ENCODE results near the gene IQCK. TPM values are rescaled to one million over a fixed set of nuclear protein-coding genes. Genes with fewer than 3 reads are reported as not detected.

The IQCK gene
- total RNA-seq, 1 experiment from 2014 or later: 11.6 TPM

DNA sequence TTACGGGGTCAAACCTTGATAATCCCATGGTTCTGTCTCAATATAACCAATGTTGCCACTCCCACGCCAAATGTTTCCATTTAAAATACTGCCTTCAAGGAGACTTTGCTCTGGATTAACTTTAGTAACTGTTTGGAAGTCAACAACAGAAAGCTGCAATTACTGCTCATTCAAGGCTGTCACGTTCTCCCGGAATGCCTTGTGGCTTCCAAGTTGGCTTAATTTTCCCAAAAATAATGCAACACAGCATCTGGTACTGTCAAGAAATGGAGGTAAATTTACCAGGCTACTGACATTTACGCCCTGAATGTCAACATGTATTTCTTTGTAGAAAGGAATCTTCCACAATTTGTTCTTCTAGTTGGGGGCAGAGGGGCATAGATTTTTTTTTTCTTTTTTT, 128.4 kb downstream of the IQCK start:
- no peak overlapping the region for H3K4me3 ChIP-seq
- H3K36me3 ChIP-seq: no peaks in the 10 kb centered on the region
- no peaks in the 10 kb centered on the region for H3K27me3 ChIP-seq
- no peaks in the 10 kb centered on the region for H3K9me3 ChIP-seq
- DNase-seq: no peak

- no peaks in the 10 kb centered on the region for H3K36me3 ChIP-seq
- H3K4me3 ChIP-seq: no peak overlapping the region
- no peaks in the 10 kb centered on the region for H3K9me3 ChIP-seq
- no peaks in the 10 kb centered on the region for H3K27me3 ChIP-seq
- DNase-seq: no peak
Measured at GRCh38 chr16:19848756-19849155, 130.7 kb downstream of the IQCK start.

- DNase-seq: no peak
- H3K36me3 ChIP-seq: no peaks in the 10 kb centered on the region
- no peaks in the 10 kb centered on the region for H3K9me3 ChIP-seq
- no peaks in the 10 kb centered on the region for H3K27me3 ChIP-seq
- no peak overlapping the region for H3K4me3 ChIP-seq
Measured at GRCh38 chr16:19850131-19850817, 132.2 kb downstream of the IQCK start.

DNA sequence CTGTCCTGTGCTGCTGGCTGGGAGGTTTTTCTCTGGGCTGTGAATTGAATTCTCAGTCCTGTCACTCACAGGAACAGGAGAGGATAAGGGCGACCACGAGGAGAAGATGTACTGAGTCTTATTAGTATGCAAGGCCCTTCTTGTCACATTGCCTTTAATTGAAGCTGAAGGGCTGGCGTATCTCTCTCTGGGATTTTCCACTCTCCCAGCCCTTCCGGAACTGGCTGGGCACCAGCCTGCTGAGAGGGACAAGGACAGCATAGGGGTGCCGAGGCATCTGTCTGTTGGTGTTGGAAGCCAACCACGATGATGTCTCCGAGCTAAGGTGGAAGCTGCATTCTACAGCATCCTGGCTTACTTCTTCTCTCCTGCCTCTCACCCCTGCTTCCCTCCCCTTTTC, 133.4 kb downstream of the IQCK start:
- H3K9me3 ChIP-seq: no peaks in the 10 kb centered on the region
- no peaks in the 10 kb centered on the region for H3K36me3 ChIP-seq
- H3K27me3 ChIP-seq: no peaks in the 10 kb centered on the region
- H3K4me3 ChIP-seq: no peak overlapping the region
- no peak for DNase-seq

GRCh38 chr16:19853132-19853741, 135.2 kb downstream of the IQCK start:
- DNase-seq: no peak
- no peaks in the 10 kb centered on the region for H3K9me3 ChIP-seq
- H3K4me3 ChIP-seq: no peak overlapping the region
- no peaks in the 10 kb centered on the region for H3K36me3 ChIP-seq
- H3K27me3 ChIP-seq: no peaks in the 10 kb centered on the region

DNA sequence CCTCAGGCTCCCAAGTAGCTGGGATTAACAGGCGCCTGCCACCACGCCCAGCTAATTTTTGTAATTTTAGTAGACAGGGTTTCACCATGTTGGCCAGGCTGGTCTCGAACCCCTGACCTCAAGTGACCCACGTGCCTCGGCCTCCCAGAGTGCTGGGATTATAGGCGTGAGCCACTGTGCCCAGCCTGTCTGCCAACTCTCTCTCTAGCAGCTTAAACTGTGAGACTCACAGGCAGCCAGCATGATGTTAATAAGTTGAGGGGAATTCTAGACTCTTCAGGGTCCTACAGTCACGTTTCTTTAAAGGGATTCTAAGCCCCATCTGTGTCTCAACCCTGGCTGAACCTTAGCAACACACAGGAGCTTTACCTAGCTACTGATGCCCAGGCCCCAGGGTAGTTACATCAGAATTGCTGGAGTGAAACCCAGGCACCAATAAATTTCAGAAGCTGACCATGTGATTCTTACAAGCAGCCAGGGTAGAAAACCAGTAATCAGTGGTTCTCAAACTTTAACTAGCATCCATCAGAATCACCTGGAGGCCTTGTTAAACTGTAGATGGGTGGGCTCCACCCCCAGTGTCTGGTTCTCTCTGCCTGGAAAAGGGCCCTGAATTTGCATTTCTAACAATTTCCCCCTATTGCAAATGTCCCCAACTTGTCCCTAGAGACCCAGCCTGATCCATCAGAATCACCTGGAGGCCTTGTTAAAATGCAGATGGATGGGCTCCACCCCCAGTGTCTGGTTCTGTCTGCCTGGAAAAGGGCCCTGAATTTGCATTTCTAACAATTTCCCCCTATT, 135.9 kb downstream of the IQCK start:
- no peaks in the 10 kb centered on the region for H3K27me3 ChIP-seq
- H3K9me3 ChIP-seq: no peaks in the 10 kb centered on the region
- H3K36me3 ChIP-seq: no peaks in the 10 kb centered on the region; the same call in 1 of the 2 replicates
- peak; percentile 35 for DNase-seq
- no peak overlapping the region for H3K4me3 ChIP-seq

- no peak for DNase-seq
- no peaks in the 10 kb centered on the region for H3K27me3 ChIP-seq
- H3K9me3 ChIP-seq: no peaks in the 10 kb centered on the region
- H3K4me3 ChIP-seq: no peak overlapping the region
- H3K36me3 ChIP-seq: no peaks in the 10 kb centered on the region; the same call in 1 of the 2 replicates
Measured at GRCh38 chr16:19854543-19854876, 136.4 kb downstream of the IQCK start.

- Histone ChIP-seq H3K36me3 (peaks cover 6% of the 10 kb centered on the region; the same call in 1 of the 2 replicates), H3K27me3 (no peaks in the 10 kb centered on the region), H3K4me3 (no peak overlapping the region), H3K9me3 (no peaks in the 10 kb centered on the region)
- no peak for DNase-seq
Measured at GRCh38 chr16:19856120-19856519, 138.0 kb downstream of the IQCK start.

DNA sequence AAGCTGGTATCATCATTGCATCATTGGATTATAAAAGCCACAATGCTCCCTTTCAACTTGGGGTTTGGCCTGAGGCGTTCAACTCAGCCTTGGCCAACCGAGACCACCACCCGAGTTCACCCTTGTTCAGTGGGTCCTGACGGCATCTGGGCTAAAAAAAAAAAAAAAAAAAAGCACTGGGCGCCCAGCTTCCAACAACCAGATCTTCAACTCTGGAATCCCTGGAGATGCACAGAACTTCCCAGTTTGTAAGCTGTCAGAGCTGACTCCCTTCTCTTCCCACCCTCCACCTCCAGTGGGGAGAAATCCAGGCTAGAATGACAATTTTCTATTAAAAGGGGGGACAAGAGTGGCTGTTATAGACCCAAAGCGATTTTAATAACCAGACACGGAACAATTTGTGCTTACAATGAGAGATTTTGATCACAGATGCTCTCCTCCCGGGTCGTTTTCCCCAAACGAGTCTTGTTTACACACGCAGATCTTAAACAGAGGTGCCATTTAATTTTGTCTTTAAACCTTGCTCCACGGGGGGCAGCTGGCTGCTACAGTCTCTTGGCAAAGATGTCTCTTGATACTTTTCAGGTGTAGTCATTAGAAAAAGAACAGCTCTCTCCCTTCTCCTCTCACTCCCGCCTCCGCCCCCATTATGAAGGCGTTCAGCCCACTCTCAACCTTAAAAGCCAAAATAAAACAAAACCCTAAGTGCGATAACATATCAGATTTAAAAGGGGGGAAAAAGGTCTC, 139.7 kb downstream of the IQCK start:
- peaks cover 6% of the 10 kb centered on the region; the same call in 1 of the 2 replicates for H3K36me3 ChIP-seq
- H3K9me3 ChIP-seq: no peaks in the 10 kb centered on the region
- no peak for DNase-seq

DNA sequence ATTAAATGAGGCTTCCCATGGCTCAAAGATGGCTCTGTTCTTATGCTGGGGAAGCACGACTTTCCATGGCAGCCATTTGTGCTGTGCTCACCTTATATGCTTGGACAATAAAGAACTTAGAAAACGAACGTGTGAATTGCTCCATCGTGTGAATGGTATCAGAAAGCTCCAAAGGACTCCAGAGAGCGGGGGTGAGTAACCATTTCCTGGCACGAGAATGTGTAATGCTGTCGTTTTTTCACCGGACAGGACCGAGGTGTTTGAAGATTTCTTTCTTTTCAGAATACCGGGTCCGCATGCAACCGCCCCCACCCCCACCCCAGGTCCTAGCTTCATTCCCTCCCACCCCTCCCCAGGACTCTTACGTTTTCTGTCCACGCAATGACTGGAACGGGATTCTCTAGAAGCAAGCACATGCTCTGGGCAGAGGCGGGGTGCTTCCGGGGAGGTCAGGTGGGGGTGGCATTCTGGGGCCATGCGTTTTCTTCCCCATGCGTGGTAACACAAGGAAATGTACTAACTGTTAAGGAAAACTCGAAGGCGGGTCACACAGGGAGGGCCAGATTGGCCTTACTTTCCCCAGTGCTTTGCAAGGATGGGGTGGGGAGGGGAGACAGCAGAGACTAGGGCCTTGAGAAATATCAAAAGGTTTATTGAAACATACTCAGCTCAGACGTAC, 140.4 kb downstream of the IQCK start:
- Histone ChIP-seq H3K36me3 (peaks cover 6% of the 10 kb centered on the region; the same call in 1 of the 2 replicates), H3K27me3 (no peaks in the 10 kb centered on the region), H3K4me3 (no peak overlapping the region), H3K9me3 (no peaks in the 10 kb centered on the region)
- no peak for DNase-seq

More for the DNA sequence above, 139.7 kb downstream of the IQCK start:
- Histone ChIP-seq H3K4me3 (no peak overlapping the region), H3K27me3 (no peaks in the 10 kb centered on the region)

DNA sequence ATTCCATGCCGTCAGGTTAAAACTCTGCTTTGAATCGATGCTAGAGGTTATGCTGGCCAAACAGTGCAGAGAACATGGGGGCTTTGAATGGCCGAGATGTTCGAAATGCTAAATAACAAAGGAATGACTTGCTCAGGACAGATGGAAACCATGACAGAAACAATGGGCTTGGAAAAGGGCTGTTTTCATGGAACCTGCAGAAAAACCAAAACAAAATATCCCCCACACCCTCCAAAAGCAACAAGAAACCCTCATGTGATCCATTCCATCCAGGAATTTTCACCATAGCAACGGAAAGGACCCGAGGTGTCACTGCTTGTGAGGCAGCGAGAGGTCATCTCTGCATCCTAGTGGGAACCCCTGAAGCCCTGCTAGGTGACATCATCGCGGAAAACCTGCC, 141.1 kb downstream of the IQCK start:
- Histone ChIP-seq H3K4me3 (no peak overlapping the region), H3K27me3 (no peaks in the 10 kb centered on the region), H3K36me3 (peaks cover 6% of the 10 kb centered on the region; the same call in 1 of the 2 replicates), H3K9me3 (no peaks in the 10 kb centered on the region)
- DNase-seq: no peak

GRCh38 chr16:19859603-19860002, 141.5 kb downstream of the IQCK start:
- no peak for DNase-seq
- H3K9me3 ChIP-seq: no peaks in the 10 kb centered on the region
- H3K4me3 ChIP-seq: no peak overlapping the region
- H3K27me3 ChIP-seq: no peaks in the 10 kb centered on the region
- H3K36me3 ChIP-seq: peaks cover 6% of the 10 kb centered on the region; the same call in 1 of the 2 replicates

- Histone ChIP-seq H3K4me3 (no peak overlapping the region), H3K27me3 (no peaks in the 10 kb centered on the region), H3K9me3 (no peaks in the 10 kb centered on the region), H3K36me3 (peaks cover 6% of the 10 kb centered on the region; the same call in 1 of the 2 replicates)
- DNase-seq: peak; percentile 74
Measured at GRCh38 chr16:19860166-19861041, 142.3 kb downstream of the IQCK start.

DNA sequence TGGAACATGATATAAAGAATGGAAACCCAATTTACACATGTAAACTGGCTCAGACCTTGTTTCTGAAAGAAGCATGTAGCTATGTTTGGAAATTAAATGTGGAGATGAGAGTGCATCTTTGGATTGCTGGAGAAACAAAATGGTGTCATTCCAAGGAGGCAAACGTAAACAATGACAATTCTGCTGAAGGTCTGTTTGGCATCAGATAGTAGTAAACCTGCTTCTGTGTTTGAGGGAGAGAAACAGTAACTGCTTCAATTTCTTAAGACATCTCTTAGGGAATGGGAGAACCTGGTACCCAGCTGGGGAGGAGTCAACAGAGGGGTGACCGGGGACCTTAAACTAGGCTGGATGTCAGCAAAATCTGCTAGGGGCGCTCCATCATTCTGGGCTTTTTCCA, 143.1 kb downstream of the IQCK start:
- Histone ChIP-seq H3K9me3 (no peaks in the 10 kb centered on the region), H3K27me3 (no peaks in the 10 kb centered on the region), H3K36me3 (peaks cover 6% of the 10 kb centered on the region; the same call in 1 of the 2 replicates), H3K4me3 (no peak overlapping the region)
- DNase-seq: no peak

DNA sequence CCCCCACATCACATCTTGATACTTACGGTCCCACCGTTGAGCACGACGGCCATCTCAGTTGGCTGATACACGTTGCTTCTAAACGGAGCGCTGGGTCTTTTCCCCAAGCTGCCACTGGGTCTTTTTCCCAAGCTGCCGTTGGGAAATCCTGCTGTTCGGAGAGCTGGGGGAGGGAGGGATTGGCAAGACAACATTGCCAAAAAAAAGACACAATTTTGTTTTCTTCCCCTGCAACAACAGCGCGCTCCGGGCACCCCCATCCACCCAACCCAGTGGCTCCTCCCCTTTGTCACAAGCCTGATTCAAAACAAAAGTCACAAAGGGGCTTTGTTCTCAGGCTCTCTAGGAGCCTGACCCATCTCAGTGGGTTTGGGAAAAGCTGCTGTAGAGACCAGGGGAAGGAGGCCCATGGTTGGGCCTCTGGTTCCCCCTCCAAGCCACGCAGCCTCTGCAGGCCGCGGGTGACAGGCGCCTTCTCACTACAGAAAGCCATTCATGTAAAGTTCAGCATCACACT, 143.8 kb downstream of the IQCK start:
- DNase-seq: no peak
- Histone ChIP-seq H3K9me3 (no peaks in the 10 kb centered on the region), H3K27me3 (no peaks in the 10 kb centered on the region), H3K36me3 (peaks cover 6% of the 10 kb centered on the region; the same call in 1 of the 2 replicates), H3K4me3 (no peak overlapping the region)
